ENCODE measurements around the gene RFX7.

RFX7 gene

DNA sequence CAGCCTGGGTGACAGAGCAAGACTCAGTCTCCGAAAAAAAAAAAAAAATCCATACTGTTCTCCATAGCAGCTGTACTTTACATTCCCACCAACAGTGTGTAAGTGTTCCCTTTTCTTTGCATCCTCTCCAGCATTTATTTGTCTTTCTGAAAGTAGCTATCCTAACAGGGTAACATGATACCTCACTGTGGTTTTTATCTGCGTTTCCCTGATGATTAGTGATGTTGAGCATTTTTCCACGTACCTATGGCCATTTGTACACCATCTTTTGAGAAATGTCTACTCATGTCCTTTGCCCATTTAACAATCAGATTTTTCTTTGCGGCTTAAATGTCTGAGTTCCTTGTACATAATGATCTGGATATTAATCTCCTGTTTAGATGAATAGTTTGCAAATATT, 119.3 kb downstream of the RFX7 start:
- DNase-seq, result no peak

DNA sequence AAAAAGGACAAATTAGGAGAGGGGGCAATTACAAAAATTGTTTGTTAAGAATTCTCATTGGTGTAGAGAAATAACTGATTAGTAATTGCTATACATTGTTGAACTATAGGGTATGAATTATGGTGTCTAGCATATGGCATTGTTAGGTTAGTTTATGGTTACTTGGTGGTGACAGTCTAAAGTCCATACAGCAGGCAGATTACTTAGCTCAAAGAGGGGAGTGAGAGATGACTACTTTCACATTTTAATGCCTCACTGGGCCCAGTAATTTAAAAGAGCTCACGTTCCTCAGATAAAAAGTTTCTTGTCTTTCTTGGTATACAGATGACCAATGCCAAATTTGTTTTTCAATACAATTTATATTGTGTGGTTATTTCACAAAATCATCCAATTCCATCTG, 137.8 kb downstream of the RFX7 start:
- DNase-seq, result no peak

DNA sequence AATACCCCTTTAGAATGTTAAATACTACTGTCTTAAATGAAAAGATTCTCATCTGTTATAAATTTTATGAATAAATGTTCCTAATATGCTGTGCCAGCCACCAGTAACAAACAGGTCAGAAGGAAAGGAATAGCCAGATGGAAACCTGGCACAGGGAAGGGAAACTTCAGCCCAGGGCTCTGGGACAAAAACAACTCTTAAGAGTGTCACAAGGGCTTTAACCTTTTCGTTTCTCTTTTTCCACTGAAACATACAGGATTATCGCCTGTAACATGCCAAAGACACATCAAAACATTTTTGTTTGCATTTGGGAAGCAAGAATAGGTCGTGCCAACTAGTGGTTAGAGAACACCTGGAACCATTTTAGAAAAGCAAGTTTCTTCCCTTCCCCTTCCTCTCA, 141.2 kb downstream of the RFX7 start:
- no peak for DNase-seq

DNA sequence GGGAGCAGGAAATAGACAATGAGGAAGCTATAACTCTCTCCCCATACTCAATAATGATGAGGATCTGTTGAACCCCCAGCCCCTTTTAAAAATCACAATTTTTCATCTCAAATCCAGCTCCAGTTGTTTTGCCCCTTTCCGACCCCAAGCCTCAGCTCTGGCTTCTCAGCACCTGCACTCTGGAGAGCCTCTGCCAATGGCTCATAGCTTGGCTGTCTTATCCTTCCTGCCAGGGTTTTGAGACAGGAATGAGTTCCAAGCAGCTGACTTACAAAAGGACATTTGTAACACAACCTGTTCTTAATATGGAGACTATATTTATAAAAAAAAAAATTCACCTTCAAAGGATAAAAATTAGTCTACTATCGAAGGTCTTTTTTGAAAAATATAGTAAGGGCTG, 144.4 kb downstream of the RFX7 start:
- DNase-seq, result no peak

DNA sequence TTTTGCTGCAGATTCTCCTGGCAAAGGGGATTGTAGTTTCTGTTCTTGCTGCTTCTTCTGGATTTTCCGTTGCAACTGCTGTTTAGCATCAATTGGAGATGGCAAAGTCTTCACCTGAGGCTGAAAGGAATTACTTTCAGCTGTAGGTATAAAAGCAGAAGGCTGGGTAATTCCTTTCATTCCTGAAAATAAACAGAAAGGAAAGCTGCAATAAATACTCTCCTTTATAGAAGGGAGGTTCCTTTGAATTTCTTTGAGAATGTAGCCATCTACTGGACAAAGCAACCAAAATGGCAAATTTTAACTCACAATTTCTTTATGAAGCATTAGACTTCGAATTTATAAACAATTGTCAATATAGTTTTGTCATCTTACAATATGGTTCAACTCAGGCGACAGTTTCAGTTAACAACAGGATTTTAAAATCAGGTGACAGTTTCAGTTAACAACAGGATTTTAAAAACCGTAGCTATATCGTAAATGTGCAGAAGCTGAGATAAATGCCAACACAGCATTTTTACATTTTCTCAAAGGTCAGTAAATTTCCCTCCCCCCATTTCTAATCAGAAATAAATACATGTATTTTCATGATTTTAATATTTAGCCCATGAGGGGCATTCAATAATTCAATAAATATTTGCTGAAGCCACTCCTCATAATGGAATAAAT, 145.3 kb downstream of the RFX7 start:
- DNase-seq, result no peak

DNA sequence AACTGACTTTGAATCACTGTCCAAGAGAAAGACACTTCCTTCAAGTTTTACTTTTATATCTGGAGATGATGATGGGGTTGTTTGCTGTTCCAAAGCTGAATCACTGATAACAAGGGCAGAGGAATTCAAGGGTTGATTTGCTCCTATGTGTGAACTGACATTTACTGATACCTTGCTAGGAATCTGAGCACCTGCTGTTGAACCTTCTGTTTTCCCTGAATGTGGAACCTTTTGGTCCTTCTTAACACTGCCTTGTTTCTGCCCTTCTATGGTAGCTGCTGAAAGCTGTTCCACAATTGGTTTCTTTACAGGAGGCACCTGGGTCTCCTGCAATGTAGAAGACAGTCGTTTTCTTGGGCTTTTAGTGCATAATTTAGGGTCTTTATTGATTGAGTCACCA, 148.3 kb downstream of the RFX7 start:
- no peak for DNase-seq

DNA sequence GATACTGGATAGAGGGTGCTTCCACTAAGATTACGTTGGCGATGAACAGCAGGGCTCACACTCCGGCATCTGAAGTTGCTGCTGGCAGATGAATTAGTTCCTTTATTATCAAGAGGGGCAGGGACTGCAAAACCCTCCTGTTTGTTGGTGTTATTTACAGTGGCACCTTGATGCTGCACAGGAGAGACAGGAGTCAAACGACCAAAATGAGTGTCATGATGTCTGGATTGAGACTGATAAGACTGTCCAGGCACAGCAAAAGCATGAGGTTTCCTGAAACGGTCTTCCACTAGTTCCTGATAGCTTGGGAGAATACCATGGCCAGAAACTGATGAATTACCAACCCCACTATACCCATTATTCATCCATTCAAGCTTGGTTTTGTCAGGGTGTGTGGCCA, 149.5 kb downstream of the RFX7 start:
- DNase-seq, result no peak

DNA sequence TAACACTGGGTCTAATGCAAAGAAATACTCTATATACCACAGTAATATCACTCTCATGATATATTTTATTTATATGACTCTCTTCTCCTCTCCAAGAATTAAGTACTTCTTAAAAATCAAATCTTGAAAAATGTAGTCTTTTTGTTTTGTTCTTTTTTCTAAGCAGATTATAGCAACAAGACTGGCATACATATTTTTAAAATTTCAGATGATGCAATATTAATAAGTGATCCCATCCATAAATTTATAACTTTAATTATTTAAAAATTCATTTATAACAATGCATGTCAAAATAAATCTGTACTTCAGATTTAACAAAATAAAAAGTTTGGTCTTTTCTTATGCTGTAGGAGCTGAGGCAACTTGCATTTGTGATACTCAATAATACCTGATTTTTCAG, 155.3 kb downstream of the RFX7 start:
- no peak for DNase-seq

DNA sequence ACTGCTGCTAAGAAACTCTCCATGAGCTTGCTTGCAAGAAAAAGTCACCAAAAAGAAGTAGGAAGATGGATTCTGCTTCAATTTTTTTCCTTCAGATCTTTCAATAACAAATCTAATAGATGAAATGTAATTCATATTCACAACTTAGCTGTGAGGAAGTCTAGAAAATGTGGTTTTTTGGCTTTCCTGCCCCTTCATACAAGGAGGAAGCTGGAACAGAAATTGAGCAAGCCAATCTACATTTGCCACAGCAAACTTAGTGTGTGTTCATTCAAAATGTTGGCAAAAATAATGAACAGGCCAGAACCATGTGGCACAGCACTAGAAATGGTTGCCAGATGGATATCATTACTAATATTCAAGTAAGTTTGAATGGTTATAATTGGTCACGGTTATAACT, 157.1 kb downstream of the RFX7 start:
- DNase-seq, result no peak

DNA sequence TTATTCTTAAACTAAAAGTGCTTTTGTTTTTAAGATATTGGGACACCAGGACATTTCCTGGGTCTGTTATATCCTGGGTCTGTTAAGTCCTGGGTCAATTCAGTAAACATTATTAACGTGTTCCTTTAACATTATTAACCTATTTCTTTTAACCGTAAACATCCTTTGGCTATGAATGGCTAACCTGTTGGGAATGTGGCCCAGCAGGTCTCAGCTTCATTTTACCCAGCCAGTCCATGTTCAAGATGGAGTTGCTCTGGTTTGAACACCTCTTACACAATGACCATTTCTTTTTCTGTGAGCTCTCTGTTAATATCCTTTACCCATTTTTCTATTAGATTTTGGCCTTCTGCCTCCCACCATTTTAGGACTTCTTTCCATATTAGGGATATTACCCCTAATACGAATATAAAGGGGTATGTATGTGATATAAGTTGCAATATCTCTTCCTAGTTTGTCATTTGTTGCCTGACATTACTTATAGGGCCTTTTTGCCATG, 161.4 kb downstream of the RFX7 start:
- no peak for DNase-seq

DNA sequence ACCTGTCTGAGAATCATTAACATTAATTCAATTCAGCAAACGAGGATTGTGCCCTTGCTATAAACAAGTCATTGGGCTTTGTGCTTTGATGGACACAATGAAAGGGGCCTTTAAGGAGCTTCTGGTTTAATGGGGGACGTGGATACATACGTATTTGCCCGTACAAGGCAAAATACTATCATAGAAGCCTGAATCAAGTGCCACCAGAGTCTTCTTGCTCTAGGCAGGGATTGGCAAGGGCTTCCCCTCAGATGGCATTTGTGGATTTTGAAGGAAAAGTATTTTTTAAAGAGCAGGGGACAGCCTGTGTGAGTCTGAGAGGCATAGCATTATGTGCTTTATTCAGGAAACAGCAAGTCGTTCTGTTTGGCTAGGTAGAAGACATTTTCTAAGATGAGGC, 166.6 kb downstream of the RFX7 start:
- no peak for DNase-seq

DNA sequence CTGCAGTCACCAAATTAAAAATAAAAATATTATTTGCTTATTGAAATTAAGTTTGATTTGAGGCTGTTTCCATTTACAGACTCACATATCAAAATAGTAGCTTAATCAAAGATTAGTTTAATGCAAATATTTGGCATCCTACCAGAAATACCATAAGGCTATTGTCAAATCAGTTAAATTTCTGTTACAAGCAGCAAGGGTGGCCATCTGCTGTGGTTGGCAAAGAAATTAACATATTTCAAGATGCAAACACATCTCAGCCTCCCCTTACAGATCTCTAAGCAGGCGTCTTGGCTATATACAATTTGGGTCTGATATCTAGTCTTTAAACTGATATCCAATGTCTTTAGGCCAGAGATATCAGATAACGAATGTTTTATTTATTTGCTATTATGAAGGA, 167.0 kb downstream of the RFX7 start:
- DNase-seq, result no peak

DNA sequence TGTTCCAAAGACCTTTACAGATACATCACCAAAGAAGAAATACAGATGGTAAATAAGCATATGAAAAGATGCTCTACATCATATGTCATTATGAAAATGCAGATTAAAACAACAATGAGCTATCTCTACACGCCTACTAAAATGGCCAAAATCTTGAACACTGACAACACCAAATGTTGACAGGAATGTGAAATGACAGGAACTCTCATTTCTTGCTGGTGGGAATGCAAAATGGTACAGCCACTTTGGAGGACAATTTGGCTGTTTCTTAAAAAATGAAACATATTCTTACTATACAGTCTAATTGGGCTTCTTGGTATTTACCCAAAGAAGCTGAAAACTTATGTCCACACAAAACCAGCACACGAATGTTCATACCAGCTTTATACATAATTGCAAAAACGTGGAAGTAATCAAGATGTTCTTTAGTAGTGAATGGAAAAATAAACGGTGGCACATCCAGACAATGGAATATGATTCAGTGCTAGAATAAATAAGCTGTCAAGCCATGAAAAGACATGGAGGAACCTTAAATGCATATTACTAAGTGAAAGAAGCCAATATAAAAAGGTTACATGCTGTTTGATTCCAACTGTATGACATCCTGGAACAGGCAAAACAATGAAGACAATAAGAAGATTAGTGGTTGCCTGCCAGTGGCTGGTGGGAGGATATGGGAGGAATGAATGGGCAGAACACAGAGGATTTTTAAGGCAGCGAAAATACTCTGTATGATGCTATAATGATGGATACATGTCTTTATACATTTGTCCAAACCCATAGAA, 169.0 kb downstream of the RFX7 start:
- no peak for DNase-seq

DNA sequence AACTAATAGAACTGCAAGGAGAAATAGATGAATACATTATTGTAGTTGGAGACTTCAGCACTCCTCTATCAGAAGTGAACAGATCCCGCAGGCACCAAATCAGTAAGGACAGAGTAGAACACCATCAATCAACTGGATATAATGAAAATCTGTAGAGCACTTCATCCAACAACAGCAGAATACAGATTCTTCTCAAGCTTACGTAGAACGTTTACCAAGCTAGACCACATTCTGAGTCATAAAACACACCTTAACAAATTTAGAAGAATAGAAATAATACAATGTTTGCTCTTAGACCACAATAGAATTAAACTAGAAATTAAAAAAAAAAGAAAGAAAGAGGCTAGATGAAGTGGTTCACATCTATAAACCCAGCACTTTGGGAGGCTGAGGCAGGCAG, 179.5 kb downstream of the RFX7 start:
- no peak for DNase-seq

DNA sequence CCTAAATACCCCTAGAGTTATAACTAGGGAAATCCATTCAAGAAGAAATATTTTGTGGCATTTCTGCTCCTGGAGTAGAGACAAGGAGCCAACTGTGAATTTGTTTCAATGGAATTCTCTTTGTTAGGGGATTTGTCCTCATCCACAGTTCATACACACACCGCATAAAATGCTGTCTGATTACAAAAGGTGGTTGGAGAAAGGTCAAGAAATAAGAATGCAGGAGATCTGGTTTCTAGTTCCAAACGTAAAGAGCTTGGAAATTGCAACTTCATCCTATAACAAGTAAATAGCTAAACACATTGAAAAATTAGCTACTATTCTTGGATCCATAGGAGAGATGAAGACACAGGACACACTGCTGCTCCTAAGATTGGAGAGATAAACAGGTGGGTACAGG, 184.0 kb downstream of the RFX7 start:
- no peak for DNase-seq

DNA sequence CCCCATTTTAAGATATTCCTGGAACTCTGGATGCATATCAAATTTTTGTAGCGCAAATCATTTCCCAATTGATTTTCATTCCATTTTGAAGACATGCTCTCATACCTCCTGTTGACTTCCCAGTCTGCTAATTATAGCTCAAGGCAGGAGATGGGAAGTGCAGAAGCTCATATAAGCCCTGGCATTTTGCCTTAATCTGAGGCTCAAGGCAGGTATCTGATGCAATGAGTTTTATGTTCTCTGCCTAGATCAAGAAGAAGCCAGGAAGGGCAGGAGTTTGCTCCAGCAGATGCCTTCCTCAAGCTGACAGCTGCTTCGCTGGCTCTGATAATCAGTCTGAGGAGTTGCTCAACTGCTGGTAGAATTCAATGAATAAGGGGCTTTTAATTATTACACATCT, 184.7 kb downstream of the RFX7 start:
- no peak for DNase-seq

DNA sequence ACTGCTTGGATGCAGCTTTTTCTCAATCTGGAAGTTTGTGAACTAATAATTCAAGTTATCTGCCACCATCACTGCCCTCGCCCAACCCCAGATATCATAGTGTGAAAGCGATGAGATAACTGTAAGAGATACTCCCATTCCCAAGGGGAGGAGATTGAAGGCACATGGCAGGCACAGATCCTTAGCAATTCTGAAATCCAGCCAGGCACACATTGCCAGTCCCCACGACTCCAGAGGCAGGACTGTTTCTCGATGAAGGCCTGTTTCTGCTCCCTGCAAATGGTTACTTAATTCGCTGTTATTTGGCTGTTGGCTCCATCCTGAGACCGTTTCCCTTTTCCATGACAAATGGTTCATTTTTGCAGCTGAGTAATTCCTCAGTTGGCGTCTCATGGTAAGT, 187.1 kb downstream of the RFX7 start:
- DNase-seq, result no peak

DNA sequence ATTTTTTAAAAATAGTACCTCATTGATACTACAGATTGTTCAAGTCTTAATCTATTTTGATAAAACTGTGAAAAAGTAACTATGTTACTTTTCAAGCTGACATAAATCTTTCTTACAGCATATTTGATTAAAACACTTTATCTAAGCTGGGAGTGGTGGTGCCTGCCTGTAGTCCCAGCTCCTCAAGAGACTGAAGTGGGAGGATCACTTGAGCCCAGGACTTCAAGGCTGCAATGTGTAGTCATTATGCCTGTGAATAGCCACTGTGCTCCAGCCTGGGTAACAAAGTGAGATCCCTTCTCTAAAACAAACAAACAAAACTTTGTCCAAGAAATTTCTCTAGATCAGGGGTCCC, 190.7 kb downstream of the RFX7 start:
- DNase-seq, result no peak

DNA sequence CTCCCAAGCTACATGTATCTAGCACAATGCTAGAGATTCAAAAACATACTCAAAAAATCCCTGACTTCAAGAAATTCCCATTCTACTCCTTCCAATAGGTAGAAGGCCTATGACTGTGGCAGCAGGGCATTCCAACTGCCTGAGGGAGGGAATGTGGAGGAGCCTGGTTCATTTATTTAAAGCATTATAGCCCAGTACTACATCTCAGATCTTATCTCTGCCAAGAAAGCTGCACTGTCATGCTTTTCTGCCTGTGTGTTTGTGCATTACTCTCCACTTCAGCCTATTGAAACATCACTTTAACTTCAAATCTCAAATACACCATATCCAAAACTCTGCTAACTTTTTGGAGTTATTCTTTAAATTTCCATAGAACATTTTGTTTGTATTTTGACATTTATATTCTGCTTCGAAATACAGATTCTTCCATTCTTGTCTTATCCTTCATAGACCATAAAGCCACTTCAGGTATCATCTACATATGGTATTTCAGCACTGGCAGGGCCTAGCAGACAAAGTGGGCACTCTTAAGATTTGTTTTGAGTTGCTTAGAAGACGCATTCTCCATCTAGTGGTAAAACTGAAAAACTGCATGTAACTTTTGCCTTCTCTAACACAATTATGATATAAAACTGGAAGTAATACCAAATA, 191.2 kb downstream of the RFX7 start:
- DNase-seq, result peak; percentile 24 to 87

DNA sequence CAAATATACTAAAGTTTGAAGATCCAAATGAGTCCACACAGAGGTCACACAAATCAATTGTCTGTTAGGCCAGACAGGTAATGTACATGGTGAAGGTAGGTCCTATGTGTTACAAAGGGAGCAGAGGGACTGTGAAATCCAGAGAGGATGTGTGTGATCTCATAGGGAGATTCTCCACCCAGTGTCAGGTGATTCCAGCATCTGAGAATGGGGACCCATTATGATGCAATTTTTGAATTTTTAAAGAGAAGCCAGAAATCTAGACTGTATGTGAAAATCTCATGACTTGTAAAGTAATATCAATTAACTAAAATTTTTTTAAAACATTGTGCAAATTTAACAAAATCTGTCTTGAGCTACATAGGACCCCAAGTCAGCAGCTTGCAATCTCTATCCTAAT, 192.0 kb downstream of the RFX7 start:
- DNase-seq, result no peak

DNA sequence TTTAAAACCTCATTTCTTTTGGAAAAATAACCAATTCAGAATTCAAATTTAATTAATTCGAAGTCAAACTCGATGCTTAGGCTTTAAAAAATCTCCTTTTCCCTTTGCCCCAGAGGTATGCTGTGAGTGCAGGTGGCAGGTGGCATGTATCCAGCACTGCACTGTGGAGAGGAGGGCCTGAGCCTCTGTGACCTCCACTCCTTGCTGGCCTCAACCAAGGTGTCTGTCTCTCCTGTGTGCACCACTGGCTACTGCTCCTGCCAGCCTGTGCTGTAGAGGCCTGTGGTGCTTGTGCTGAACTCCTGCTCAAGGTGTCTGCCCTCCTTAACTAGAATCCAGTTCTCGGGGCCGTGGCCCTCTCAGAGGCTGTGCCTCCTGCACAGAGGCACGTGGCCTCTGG, 194.1 kb downstream of the RFX7 start:
- no peak for DNase-seq

DNA sequence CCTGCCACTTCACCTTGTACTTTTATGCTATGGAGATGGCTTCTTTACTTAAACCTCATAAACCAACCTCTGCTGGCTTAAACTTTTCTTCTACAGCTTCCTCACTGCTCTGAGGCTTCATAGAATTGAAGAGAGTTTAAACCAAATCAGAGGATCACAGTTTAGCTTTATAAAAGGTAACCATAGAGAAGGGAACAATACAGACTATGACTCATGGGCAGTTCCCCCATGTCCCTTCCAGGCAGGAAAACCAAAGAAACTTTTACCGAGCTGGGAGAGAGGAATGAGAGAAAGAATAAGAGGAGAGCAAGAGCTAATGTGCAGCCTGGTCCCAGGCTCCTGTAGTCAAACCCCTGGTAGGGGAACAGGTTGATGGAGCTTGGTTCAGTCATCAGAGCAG, 196.3 kb downstream of the RFX7 start:
- DNase-seq, result no peak

DNA sequence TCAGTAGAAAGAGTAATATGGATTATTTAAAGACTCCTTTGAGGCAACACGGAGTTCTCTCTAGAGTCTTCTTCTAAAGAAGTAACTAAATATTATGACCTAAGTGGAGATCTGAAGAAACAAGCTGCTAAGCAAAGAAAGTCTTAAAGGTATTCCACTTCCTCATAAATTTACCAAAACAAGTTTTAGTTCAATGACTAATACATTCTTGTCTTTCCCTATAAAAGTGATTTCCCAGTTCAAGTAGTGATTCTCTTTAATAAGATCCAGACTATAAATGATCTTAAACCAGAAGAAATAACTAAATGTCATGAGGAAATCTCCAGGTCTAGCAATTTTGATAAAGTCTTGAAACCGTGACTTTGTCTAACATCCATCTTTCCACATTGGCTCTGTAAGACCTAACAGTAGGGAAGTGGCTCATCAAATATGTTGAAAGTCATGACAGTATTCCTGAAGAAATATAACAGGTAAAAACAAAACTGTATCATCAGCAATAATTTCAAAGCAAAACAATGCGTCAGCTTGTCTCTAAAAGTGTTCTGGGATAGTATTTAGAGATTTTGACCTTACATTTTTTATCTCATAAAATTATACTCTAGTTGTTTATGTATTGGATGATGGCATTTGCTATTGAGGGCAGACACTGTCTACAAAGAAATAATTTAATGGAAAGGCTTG, 198.5 kb downstream of the RFX7 start:
- no peak for DNase-seq
